GM18526 (cell line): ENCODE results near the gene RAVER1.

Source experiments
- POLR2A ChIP-seq: IDR thresholded peaks from 3 replicates; pipeline ENCODE4 v1.6.1; 2011; ENCODE audit not compliant: insufficient read length; ENCODE audit errors: extremely low read depth

RAVER1 gene

DNA sequence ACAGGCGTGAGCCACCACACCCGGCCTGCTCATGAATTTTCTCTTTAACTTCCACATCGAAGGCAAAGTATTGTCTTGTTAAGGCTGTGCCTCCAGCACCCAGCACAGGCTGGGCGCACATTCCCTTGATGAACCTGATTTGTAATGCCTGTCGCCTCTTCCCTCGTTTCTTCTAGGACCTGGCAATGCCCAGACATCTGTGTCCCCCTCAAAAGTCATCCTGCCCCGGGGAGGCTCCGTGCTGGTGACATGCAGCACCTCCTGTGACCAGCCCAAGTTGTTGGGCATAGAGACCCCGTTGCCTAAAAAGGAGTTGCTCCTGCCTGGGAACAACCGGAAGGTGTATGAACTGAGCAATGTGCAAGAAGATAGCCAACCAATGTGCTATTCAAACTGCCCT lies 58.7 kb downstream of the RAVER1 start:
- no peak for TF ChIP-seq POLR2A

DNA sequence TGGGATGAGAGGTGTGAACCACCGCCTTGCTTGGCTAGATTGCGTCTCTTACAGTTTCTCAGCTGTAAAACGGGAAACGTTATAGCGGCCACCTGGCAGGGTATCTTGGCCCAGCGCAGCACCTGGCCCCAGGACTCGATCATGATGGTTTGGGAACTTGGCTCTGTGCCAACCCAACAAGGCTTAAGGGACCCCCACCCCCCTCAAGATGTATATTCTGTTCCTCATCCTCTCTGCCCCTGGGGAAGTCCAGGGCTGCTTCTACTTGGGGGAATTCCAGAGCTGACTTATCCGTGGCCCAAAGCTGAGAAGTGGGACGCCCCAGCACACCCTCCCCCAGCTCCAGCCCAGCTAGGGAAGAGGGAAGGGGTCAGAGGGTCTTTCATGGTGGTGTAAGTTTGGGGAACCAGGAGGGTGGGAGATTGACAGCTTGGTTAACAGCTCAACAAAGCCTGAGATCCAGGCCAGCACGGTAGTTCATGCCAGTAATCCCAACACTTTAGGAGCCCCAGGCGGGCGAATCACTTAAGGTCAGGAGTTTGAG lies 61.7 kb downstream of the RAVER1 start:
- no peak for TF ChIP-seq POLR2A

DNA sequence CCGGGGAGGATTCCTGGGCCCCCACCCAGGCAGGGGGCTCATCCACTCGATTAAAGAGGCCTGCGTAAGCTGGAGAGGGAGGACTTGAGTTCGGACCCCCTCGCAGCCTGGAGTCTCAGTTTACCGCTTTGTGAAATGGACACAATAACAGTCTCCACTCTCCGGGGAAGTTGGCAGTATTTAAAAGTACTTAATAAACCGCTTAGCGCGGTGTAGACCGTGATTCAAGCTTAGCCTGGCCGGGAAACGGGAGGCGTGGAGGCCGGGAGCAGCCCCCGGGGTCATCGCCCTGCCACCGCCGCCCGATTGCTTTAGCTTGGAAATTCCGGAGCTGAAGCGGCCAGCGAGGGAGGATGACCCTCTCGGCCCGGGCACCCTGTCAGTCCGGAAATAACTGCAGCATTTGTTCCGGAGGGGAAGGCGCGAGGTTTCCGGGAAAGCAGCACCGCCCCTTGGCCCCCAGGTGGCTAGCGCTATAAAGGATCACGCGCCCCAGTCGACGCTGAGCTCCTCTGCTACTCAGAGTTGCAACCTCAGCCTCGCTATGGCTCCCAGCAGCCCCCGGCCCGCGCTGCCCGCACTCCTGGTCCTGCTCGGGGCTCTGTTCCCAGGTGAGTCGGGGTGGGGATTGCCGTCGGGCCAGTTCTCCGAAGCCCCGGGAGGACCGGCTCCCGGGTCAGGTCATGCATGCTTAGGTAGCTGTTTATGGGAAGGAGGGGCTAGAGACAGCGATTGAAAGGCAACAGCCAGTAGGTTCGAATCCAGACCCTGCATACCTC lies 62.5 kb downstream of the RAVER1 start, which contains the start of gene ICAM1:
Gene ICAM1, plus strand, starts transcription at position 505 of the 779 bp plus-strand sequence. Its CDS starts 40 bp downstream, at position 545.
- peak; percentile 99 for TF ChIP-seq POLR2A

DNA sequence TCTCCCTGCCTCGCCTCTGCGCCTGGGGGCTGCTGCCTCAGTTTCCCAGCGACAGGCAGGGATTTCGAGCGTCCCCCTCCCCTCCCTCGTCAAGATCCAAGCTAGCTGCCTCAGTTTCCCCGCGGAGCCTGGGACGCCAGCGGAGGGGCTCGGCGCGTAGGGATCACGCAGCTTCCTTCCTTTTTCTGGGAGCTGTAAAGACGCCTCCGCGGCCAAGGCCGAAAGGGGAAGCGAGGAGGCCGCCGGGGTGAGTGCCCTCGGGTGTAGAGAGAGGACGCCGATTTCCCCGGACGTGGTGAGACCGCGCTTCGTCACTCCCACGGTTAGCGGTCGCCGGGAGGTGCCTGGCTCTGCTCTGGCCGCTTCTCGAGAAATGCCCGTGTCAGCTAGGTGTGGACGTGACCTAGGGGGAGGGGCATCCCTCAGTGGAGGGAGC lies 63.1 kb downstream of the RAVER1 start:
- TF ChIP-seq POLR2A = peak; percentile 21

DNA sequence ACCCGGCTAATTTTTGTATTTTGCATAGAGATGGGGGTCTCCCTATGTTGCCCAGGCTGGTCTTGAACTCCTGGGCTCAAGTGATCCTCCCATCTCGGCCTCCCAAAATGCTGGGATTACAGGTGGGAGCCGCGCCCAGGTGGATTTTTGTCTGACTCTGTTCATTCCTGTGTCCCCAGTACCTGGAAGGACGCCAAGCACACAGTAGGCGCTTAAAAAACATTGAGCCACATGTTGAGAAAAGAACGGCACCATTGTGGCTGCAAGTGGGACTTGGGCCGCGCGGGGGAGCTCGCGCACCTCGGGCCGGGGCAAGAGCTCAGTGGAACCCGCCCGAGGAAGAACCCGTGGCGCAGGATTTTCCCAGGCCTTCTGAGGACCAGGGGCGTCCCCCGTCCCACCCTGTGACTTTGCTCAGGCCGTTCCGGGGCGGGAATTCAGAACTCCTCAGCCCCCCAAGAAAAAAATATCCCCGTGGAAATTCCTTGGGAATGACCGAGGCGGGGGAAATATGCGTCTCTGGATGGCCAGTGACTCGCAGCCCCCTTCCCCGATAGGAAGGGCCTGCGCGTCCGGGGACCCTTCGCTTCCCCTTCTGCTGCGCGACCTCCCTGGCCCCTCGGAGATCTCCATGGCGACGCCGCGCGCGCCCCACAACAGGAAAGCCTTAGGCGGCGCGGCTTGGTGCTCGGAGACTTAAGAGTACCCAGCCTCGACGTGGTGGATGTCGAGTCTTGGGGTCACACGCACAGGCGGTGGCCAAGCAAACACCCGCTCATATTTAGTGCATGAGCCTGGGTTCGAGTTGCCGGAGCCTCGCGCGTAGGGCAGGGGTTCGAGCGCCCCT lies 63.8 kb downstream of the RAVER1 start:
- peak; percentile 12 for TF ChIP-seq POLR2A

DNA sequence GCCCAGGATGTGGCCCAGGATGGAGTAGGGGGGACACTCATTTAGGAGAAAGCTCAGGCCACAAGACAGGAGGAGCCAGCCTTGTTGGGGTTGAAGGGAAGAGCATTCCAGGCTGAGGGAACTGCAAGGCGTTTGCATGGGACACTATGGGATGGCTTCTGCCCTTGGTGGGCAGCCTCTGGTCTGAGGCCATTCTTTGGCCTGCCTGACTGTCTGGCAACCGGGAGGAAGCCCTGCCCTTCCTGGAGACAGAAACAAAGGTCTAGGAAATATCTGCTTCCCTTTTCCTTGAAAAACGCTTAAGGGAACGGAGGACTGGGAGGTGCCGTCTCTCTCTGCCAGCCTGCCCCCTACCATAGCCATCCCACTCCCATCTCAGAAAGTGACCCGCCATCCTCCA lies 65.3 kb downstream of the RAVER1 start:
- TF ChIP-seq POLR2A = no peak

DNA sequence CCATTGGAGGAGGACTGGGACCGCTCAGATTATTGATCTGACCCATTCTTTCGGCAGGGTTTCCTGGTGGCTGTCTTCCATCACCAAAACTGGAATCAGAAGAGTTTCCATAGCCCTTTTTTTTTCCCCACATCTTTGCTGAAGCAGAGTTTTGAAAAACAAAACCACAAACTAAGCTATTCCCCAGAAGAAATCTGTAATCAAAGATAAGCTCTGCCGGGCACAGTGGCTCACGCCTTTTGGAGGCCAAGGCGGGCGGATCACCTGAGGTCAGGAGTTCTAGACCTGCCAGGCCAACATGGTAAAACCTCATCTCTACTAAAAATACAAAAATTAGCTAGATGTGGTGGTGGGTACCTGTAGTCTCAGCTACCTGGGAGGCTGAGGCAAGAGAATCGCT lies 66.6 kb downstream of the RAVER1 start:
- TF ChIP-seq POLR2A = no peak
